Measurements from ENCODE around the gene C4BPB. TPM values are rescaled to one million over a fixed set of nuclear protein-coding genes. Genes with fewer than 3 reads are reported as not detected.

The C4BPB gene
- total and polyA plus RNA-seq, 2 of the 8 experiments (the other 6 are each of a cell fraction or from before 2014, with no cell fraction given): not detected

- Histone ChIP-seq H2BK120ac (replicated peaks; ENCODE audit: low read depth, low read length) (no peak overlapping the region), H4K20me1 (replicated peaks in 1 of 2; ENCODE audit: control insufficient read depth in 1 of 2, insufficient read depth in 2 of 2, low read length in 2 of 2) (peaks cover 0 to 2% of the 10 kb centered on the region in 2 experiments), H2AFZ (ENCODE audit: low read length) (no peak overlapping the region), H3K4me2 (ENCODE audit: insufficient read depth in 1 of 2, low read depth in 2 of 2, low read length in 2 of 2) (no peak overlapping the region), H3K14ac (ENCODE audit: insufficient read length) (no peak overlapping the region), H2BK15ac (ENCODE audit: low read length) (no peak overlapping the region), H3K4ac (replicated peaks; ENCODE audit: insufficient read length, low read depth, low read length) (no peak overlapping the region), H4K8ac (ENCODE audit: extremely low read depth, insufficient read depth, low read length) (no peak overlapping the region), H3K36me3 (ENCODE audit: control insufficient read depth in 2 of 4, insufficient read depth in 4 of 4, low read length in 3 of 4) (peaks cover 2 to 42% (median 23%) of the 10 kb centered on the region in 4 experiments; a peak in 7 of 8 replicates), H2BK20ac (ENCODE audit: low read length) (no peak overlapping the region), H3K27me3 (replicated peaks in 1 of 4; ENCODE audit: control insufficient read depth in 3 of 4, extremely low read depth in 1 of 4, insufficient read depth in 3 of 4, low read length in 3 of 4) (no peaks in the 10 kb centered on the region), H3K9me3 (ENCODE audit: insufficient read depth in 2 of 2, low read depth in 1 of 2, low read length in 1 of 2) (no peaks in the 10 kb centered on the region), H3K23me2 (ENCODE audit: low read depth, low read length) (no peaks in the 10 kb centered on the region), H3K56ac (replicated peaks; ENCODE audit: insufficient read length, low read depth, low read length) (no peak overlapping the region), H3K4me3 (ENCODE audit: extremely low read depth in 1 of 4, insufficient read depth in 2 of 4, low read depth in 3 of 4, low read length in 4 of 4) (no peak overlapping the region), H4K5ac (ENCODE audit: insufficient read length, low read depth, low read length) (no peak overlapping the region), H2BK5ac (ENCODE audit: low read depth, low read length) (no peak overlapping the region), H3K18ac (ENCODE audit: extremely low read depth, low read length) (no peak overlapping the region), H3K79me1 (ENCODE audit: low read depth, low read length) (0 out of 2 replicates have a peak, but pooled peaks cover 2% of the 10 kb centered on the region), H3K27ac (ENCODE audit: low read depth, low read length) (no peak overlapping the region), H2AK5ac (ENCODE audit: low read depth, low read length) (no peak overlapping the region), H3K79me2 (ENCODE audit: control insufficient read depth in 1 of 2, insufficient read depth in 2 of 2, low read length in 2 of 2) (no peaks in the 10 kb centered on the region), H2BK12ac (ENCODE audit: low read depth, low read length) (no peak overlapping the region), H3K23ac (ENCODE audit: insufficient read length) (no peak overlapping the region), H3K9ac (replicated peaks in 1 of 4; ENCODE audit: extremely low read depth in 1 of 4, low read depth in 3 of 4, low read length in 3 of 4) (no peak overlapping the region), H4K91ac (replicated peaks; ENCODE audit: insufficient read length, low read length) (no peak overlapping the region), H3K4me1 (replicated peaks in 1 of 4; ENCODE audit: control insufficient read depth in 3 of 4, insufficient read depth in 4 of 4, low read length in 3 of 4) (no peaks in the 10 kb centered on the region)
- 94% methylated on average over 5 of the region's 5 CpGs; no CpG with 5 or more reads in 1 of the 2 experiments for WGBS, 2 experiments (ENCODE audit: extremely low coverage in 1 of 2, insufficient coverage in 1 of 2, insufficient read length in 1 of 2, insufficient replicate concordance in 2 of 2, low coverage in 1 of 2, low lambda C conversion rate in 2 of 2, missing lambda C conversion rate in 1 of 2)
- ChIA-PET POLR2A (ENCODE audit: partially characterized antibody) (interaction anchor here (0.8 kb wide), 1 partner anchor 16 kb away, joined by 3 read pairs; the partner anchor contains the start of gene PFKFB2), CTCF (ENCODE audit: partially characterized antibody) (interaction anchor here (0.6 to 2.4 kb wide), 8 partner anchors 10 to 534 kb away, joined by 3 to 16 read pairs (median 3); partner anchors contain the start of gene PFKFB2)
- FAIRE-seq (no peak), DNase-seq (ENCODE audit: low read depth in 1 of 2, low spot score in 2 of 2) (no peak)
- TF ChIP-seq E2F6 (IDR thresholded peaks at IDR 0.05): no peak
- no peak for TF ChIP-seq POU5F1 (IDR thresholded peaks at IDR 0.05; ENCODE audit: low read depth, low read length)
- no peak for TF ChIP-seq USF2 (IDR thresholded peaks at IDR 0.05; ENCODE audit: low read length)
- TF ChIP-seq JUN (IDR thresholded peaks at IDR 0.05; ENCODE audit: low read depth, low read length): no peak
- TF ChIP-seq CBX5 (IDR thresholded peaks at IDR 0.05; ENCODE audit: low read depth, low read length): no peak
- TF ChIP-seq POLR2AphosphoS5 (IDR thresholded peaks at IDR 0.05; ENCODE audit: low read depth, low read length): no peak
- no peak for TF ChIP-seq HDAC6 (IDR thresholded peaks at IDR 0.05; ENCODE audit: low read depth, low read length)
- no peak for TF ChIP-seq SAP30 (IDR thresholded peaks at IDR 0.05; ENCODE audit: insufficient read depth, insufficient replicate concordance, low read length)
- no peak for TF ChIP-seq NANOG (IDR thresholded peaks at IDR 0.05; ENCODE audit: insufficient read depth, low read depth, low read length, poor library complexity, severe bottlenecking)
- no peak for TF ChIP-seq SP2 (IDR thresholded peaks at IDR 0.05; ENCODE audit: low read length)
Observed at GRCh38 chr1:207069858-207070506, 18.7 kb upstream of the C4BPB start.

All from H1 (cell line).